Upper lobe of left lung (tissue), 4 donors: ENCODE measurements around the gene RALGAPA2.

Experiments
- EP300 ChIP-seq, 4 donors: sonication (generic); formaldehyde crosslinking; IDR thresholded peaks; one replicate each; pipeline ENCODE4 v1.5.1; 2017; ENCODE audit warnings: antibody characterized with exemption in 4 of 4, control low read depth in 2 of 4
- POLR2A ChIP-seq, 4 donors: fragments of 450-650 bp; IDR thresholded peaks; one replicate each; pipeline ENCODE4 v1.5.1; 2016 to 2017; ENCODE audit warnings: antibody characterized with exemption in 4 of 4, mild to moderate bottlenecking in 2 of 4
- POLR2AphosphoS5 ChIP-seq, 2 donors: sonication (generic); formaldehyde crosslinking; IDR thresholded peaks; one replicate each; pipeline ENCODE4 v1.5.1; 2017; ENCODE audit warnings: antibody characterized with exemption in 2 of 2
- TF ChIP-seq, protein P1 (sequence below), 6 experiments: fragments of 450-650 bp in 4 of 6; fragments of 200-600 bp in 2 of 6; sonication (generic) in 2 of 6; IDR thresholded peaks; one replicate each; pipeline ENCODE4 v1.5.1; 2016 to 2019; ENCODE audit warnings: antibody characterized with exemption in 6 of 6

DNA sequence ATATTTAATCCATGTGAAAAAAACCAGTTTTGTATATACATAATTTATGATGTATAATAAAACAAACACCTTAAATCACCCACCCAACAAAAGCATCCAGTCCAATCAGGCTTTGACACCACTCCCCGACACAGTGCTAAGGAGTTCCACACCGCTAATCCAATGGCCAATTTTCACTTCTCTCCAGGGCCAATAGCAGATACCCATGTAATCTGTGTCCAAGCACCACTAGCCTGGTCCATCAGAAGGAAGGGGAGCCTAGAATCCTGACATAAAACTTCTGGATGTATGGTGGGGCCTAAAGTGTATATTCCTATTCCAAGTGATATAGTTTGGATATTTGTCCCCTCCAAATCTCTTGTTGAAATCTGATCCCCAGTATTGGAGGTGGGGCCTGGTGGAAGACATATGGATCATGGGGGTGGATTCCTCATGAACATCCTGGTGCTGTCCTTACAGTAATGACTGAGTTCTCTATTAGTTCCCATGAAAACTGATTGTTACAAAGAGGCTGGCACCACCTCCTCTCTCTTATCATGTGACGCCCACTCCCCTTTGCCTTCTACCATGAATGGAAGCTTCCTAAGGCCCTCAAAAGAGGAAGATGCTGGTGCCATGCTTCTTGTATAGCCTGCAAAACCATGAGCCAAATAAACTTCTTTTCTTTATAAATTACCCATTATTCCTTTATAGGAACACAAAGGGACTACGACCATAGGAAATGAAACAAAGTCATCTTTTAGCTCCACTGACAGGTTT, 20.8 kb downstream of the RALGAPA2 start:
- TF ChIP-seq EP300 (IDR thresholded peaks at IDR 0.05) (no peak), POLR2A (IDR thresholded peaks at IDR 0.05) (no peak), POLR2AphosphoS5 (IDR thresholded peaks at IDR 0.05) (no peak)
- TF ChIP-seq, protein P1, sequence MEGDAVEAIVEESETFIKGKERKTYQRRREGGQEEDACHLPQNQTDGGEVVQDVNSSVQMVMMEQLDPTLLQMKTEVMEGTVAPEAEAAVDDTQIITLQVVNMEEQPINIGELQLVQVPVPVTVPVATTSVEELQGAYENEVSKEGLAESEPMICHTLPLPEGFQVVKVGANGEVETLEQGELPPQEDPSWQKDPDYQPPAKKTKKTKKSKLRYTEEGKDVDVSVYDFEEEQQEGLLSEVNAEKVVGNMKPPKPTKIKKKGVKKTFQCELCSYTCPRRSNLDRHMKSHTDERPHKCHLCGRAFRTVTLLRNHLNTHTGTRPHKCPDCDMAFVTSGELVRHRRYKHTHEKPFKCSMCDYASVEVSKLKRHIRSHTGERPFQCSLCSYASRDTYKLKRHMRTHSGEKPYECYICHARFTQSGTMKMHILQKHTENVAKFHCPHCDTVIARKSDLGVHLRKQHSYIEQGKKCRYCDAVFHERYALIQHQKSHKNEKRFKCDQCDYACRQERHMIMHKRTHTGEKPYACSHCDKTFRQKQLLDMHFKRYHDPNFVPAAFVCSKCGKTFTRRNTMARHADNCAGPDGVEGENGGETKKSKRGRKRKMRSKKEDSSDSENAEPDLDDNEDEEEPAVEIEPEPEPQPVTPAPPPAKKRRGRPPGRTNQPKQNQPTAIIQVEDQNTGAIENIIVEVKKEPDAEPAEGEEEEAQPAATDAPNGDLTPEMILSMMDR (IDR thresholded peaks at IDR 0.05), result no peak
